ENCODE data around the gene SNAPC3. TPM values are rescaled to one million over a fixed set of nuclear protein-coding genes. Genes with fewer than 3 reads are reported as not detected.
"Not testable (repeated sequence)": the region's sequence is repeated elsewhere in the genome, so short reads cannot be mapped to it uniquely, and the experiment has no call there.

The SNAPC3 gene
- total and polyA plus RNA-seq, 2 experiments from 2014 or later = 31.2 to 44.3 TPM

DNA sequence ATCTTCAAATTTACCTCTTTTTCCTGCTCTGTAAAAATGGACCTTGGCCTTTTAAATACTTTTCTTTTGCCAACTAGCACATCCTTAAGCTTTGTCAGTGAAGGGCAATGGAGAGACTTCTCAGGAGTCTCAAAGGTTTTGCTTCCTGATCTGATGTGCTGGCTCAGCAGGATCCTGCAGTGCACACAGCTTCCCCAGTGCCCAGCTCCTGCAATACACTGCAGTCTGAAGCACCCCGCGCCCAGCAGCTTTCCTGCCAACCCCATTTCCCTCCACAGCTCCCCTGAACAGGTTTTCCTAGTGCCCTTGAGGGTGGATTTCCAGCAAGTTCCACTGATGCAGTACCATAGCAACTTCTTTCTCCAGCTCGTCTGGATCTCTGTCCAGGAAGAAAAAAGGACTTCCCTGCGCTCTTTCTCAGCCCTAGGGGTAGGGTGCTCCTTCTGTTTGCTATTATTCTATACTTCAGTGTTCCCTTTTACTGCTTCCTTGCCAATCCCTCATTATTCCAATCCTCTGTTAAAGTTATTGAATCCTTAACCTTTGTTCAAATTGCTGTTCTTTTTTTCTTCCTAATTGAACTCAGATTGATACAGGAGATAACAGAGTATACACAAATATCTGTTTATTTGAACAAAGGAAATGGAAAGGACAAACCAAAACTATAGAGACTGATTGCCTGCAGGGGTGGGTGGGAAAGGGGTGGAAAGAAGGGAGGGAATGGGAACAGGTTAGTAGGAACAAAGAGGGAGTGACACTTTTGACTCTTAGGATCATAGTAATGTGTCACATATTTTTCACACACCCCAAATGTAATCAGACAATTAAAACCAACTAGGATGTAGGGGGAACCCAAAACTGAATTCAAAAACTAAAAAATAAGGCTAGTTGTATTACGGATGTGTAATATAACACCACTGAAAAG, 8.5 kb downstream of the SNAPC3 start:
- Histone ChIP-seq H3K4me2 (ENCODE audit: unreplicated experiment) (no peak overlapping the region), H2AFZ (no peak overlapping the region), H3K4me1 (ENCODE audit: insufficient read depth) (no peaks in the 10 kb centered on the region), H3F3A (ENCODE audit: insufficient read depth) (peaks cover 4% of the 10 kb centered on the region; the same call in 1 of the 2 replicates), H3K4me3 (no peak overlapping the region), H3K27ac (no peak overlapping the region), H3K27me3 (replicated peaks; ENCODE audit: insufficient read depth) (no peaks in the 10 kb centered on the region), H4K20me1 (ENCODE audit: insufficient read depth) (no peaks in the 10 kb centered on the region; the same call in 1 of the 2 replicates), H3K9me3 (ENCODE audit: low read depth) (no peaks in the 10 kb centered on the region), H3K9ac (no peak overlapping the region), H3K79me2 (ENCODE audit: insufficient read depth) (peaks cover 100% of the 10 kb centered on the region), H3K9me2 (ENCODE audit: insufficient read depth) (no peaks in the 10 kb centered on the region), H3K36me3 (ENCODE audit: low read depth) (peaks cover 26% of the 10 kb centered on the region)
- 48 to 51% methylated on average over 5 of the region's 5 CpGs for WGBS, 2 experiments (ENCODE audit: low coverage in 1 of 2, low lambda C conversion rate in 2 of 2, missing lambda C conversion rate in 2 of 2)
- TF ChIP-seq EZH2phosphoT487 (IDR thresholded peaks at IDR 0.05; ENCODE audit: insufficient read depth, low read depth) (no peak), EZH2 (IDR thresholded peaks at IDR 0.05; ENCODE audit: insufficient read depth, poor library complexity, severe bottlenecking) (no peak)
- DNase-seq = no peak
- in situ Hi-C loops (cut with MboI) = no loop called here

DNA sequence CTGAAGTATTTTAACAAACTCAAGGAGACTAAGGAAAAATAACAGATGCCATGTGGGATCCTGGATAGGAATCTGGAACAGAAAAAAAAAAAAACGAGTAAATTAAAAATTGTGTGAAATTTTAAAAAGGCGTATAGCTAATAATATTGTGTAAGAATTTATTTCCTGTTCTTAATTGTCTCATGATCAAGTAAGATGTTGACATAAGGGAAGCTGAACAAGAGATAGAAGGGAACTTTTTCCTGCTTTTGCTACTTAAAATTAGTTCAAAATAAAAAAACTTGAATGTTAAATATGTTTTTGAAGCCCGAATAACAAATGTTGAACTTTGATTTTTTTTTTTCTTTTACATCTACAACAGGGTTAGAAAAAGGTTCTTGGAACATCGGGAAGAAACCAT, 10.5 kb downstream of the SNAPC3 start:
- Histone ChIP-seq H3K27me3 (replicated peaks; ENCODE audit: insufficient read depth) (no peaks in the 10 kb centered on the region), H3K4me2 (ENCODE audit: unreplicated experiment) (no peak overlapping the region), H3F3A (ENCODE audit: insufficient read depth) (peaks cover 13% of the 10 kb centered on the region; the same call in 1 of the 2 replicates), H3K9ac (no peak overlapping the region), H3K4me1 (ENCODE audit: insufficient read depth) (0 out of 2 replicates have a peak, but pooled peaks cover 6% of the 10 kb centered on the region), H3K9me2 (ENCODE audit: insufficient read depth) (no peaks in the 10 kb centered on the region), H3K79me2 (ENCODE audit: insufficient read depth) (peaks cover 100% of the 10 kb centered on the region), H4K20me1 (ENCODE audit: insufficient read depth) (no peaks in the 10 kb centered on the region), H3K27ac (no peak overlapping the region), H3K4me3 (no peak overlapping the region), H2AFZ (no peak overlapping the region), H3K36me3 (ENCODE audit: low read depth) (peaks cover 18% of the 10 kb centered on the region), H3K9me3 (ENCODE audit: low read depth) (no peaks in the 10 kb centered on the region)
- in situ Hi-C loops (cut with MboI) = no loop called here
- 65 to 68% methylated on average over 4 of the region's 4 CpGs for WGBS, 2 experiments (ENCODE audit: low coverage in 1 of 2, low lambda C conversion rate in 2 of 2, missing lambda C conversion rate in 2 of 2)
- DNase-seq = no peak
- no peak for TF ChIP-seq EZH2phosphoT487 (IDR thresholded peaks at IDR 0.05; ENCODE audit: insufficient read depth, low read depth)
- TF ChIP-seq EZH2 (IDR thresholded peaks at IDR 0.05; ENCODE audit: insufficient read depth, poor library complexity, severe bottlenecking) = no peak

DNA sequence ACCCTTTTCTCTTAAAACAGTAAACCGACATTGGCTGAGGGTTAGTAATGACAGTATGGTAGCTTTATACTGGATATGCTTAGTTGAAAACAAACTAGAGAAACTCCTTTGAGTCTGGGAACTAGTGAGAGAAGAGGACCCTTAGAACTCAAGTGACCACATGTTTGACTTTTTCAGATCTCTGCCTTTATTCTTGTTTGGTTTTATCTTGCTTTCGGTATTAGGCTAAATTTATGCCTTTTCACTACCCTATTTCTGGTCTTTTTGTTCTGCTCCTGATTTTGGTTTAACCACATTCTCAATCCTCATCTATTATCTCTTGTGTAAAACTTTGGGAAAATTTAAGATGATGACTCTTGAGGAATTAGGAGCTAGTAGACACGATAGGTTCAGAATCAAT, 11.0 kb downstream of the SNAPC3 start:
- Histone ChIP-seq H3K9ac (no peak overlapping the region), H3K79me2 (ENCODE audit: insufficient read depth) (peaks cover 100% of the 10 kb centered on the region), H3K4me3 (no peak overlapping the region), H3K27ac (no peak overlapping the region), H3K9me3 (ENCODE audit: low read depth) (no peaks in the 10 kb centered on the region), H3K9me2 (ENCODE audit: insufficient read depth) (no peaks in the 10 kb centered on the region), H2AFZ (no peak overlapping the region), H3K27me3 (replicated peaks; ENCODE audit: insufficient read depth) (no peaks in the 10 kb centered on the region), H3K4me1 (ENCODE audit: insufficient read depth) (0 out of 2 replicates have a peak, but pooled peaks cover 6% of the 10 kb centered on the region), H3K36me3 (ENCODE audit: low read depth) (peaks cover 18% of the 10 kb centered on the region), H4K20me1 (ENCODE audit: insufficient read depth) (no peaks in the 10 kb centered on the region), H3F3A (ENCODE audit: insufficient read depth) (peaks cover 15% of the 10 kb centered on the region; the same call in 1 of the 2 replicates), H3K4me2 (ENCODE audit: unreplicated experiment) (no peak overlapping the region)
- in situ Hi-C loops (cut with MboI) = no loop called here
- WGBS, 2 experiments (ENCODE audit: low coverage in 1 of 2, low lambda C conversion rate in 2 of 2, missing lambda C conversion rate in 2 of 2) = 86 to 90% methylated on average over 3 of the region's 3 CpGs
- DNase-seq = no peak
- TF ChIP-seq EZH2phosphoT487 (IDR thresholded peaks at IDR 0.05; ENCODE audit: insufficient read depth, low read depth) = no peak
- no peak for TF ChIP-seq EZH2 (IDR thresholded peaks at IDR 0.05; ENCODE audit: insufficient read depth, poor library complexity, severe bottlenecking)

DNA sequence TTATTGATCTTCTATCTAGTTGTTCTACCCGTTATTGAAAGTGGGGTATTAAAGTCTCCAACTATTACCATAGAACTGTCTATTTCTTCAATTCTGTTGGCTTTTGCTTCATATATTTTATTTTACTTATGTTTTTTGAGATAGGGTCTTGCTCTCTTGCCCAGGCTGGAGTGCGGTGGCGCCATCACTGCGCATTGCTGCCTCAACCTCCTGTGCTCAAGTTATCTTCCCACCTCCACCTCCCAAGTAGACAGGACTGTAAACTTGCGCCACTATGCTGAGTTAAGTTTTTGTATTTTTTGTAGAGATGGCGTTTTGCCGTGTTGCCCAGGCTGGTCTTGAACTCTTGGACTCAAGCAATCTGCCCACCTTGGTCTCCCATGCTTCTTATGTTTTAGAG, 16.2 kb downstream of the SNAPC3 start:
- no peak overlapping the region for H2AFZ ChIP-seq
- H3K4me1 ChIP-seq (ENCODE audit: insufficient read depth) = 0 out of 2 replicates have a peak, but pooled peaks cover 6% of the 10 kb centered on the region
- DNase-seq = no peak
- H3F3A ChIP-seq (ENCODE audit: insufficient read depth) = peaks cover 10% of the 10 kb centered on the region; the same call in 1 of the 2 replicates
- no peaks in the 10 kb centered on the region for H4K20me1 ChIP-seq (ENCODE audit: insufficient read depth)
- WGBS, 2 experiments (ENCODE audit: low coverage in 1 of 2, low lambda C conversion rate in 2 of 2, missing lambda C conversion rate in 2 of 2) = 96 to 99% methylated on average over 7 of the region's 7 CpGs
- H3K27ac ChIP-seq = no peak overlapping the region
- H3K9me3 ChIP-seq (ENCODE audit: low read depth) = no peaks in the 10 kb centered on the region
- in situ Hi-C loops (cut with MboI) = no loop called here
- TF ChIP-seq EZH2phosphoT487 (IDR thresholded peaks at IDR 0.05; ENCODE audit: insufficient read depth, low read depth) (no peak), EZH2 (IDR thresholded peaks at IDR 0.05; ENCODE audit: insufficient read depth, poor library complexity, severe bottlenecking) (no peak)
- H3K9ac ChIP-seq = no peak overlapping the region
- no peaks in the 10 kb centered on the region for H3K9me2 ChIP-seq (ENCODE audit: insufficient read depth)
- H3K36me3 ChIP-seq (ENCODE audit: low read depth) = peaks cover 27% of the 10 kb centered on the region
- H3K4me2 ChIP-seq (ENCODE audit: unreplicated experiment) = no peak overlapping the region
- no peak overlapping the region for H3K4me3 ChIP-seq
- H3K79me2 ChIP-seq (ENCODE audit: insufficient read depth) = peaks cover 85% of the 10 kb centered on the region
- no peaks in the 10 kb centered on the region for H3K27me3 ChIP-seq (replicated peaks; ENCODE audit: insufficient read depth)

DNA sequence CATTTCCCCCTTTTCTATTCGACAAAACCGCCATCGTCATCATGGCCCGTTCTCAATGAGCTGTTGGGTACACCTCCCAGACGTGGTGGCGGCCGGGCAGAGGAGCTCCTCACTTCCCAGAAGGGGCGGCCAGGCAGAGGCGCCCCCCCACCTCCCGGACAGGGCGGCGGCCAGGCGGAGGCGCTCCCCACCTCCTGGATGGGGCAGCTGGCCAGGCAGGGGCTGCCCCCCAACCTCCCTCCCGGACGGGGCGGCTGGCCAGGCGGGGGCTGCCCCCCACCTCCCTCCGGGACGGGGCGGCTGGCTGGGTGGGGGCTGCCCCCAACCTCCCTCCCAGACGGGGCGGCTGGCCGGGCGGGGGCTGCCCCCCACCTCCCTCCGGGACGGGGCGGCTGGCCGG, 19.2 kb downstream of the SNAPC3 start:
- H3K9me2 ChIP-seq (ENCODE audit: insufficient read depth); H3K9me3 ChIP-seq (ENCODE audit: low read depth); H3K27me3 ChIP-seq (replicated peaks; ENCODE audit: insufficient read depth); H3K4me2 ChIP-seq (ENCODE audit: unreplicated experiment); DNase-seq; H3K4me3 ChIP-seq; in situ Hi-C loops (cut with MboI); H3K9ac ChIP-seq; H3K4me1 ChIP-seq (ENCODE audit: insufficient read depth); H4K20me1 ChIP-seq (ENCODE audit: insufficient read depth); H3K27ac ChIP-seq; H2AFZ ChIP-seq: not testable (repeated sequence)
- Histone ChIP-seq H3K36me3 (ENCODE audit: low read depth) (peaks cover 36% of the 10 kb centered on the region), H3F3A (ENCODE audit: insufficient read depth) (peaks cover 10% of the 10 kb centered on the region; the same call in 1 of the 2 replicates), H3K79me2 (ENCODE audit: insufficient read depth) (peaks cover 83% of the 10 kb centered on the region)
- WGBS, 2 experiments (ENCODE audit: low coverage in 1 of 2, low lambda C conversion rate in 2 of 2, missing lambda C conversion rate in 2 of 2) = 95 to 100% methylated on average over 7 to 22 of the region's 29 CpGs

DNA sequence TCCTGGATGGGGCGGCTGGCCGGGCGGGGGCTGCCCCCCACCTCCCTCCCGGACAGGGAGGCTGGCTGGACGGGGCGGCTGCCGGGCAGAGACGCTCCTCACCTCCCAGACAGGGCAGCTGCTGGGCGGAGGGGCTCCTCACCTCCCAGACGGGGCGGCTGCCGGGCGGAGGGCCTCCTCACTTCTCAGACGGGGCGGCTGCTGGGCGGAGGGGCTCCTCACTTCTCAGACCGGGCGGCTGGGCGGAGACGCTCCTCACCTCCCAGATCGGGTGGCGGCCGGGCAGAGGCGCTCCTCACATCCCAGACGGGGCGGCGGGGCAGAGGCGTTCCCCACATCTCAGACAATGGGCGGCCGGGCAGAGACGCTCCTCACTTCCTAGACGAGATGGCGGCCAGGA, 19.6 kb downstream of the SNAPC3 start:
- H3K4me3 ChIP-seq; H3K27ac ChIP-seq; in situ Hi-C loops (cut with MboI); H3K9me2 ChIP-seq (ENCODE audit: insufficient read depth); H3K9me3 ChIP-seq (ENCODE audit: low read depth); H3K4me1 ChIP-seq (ENCODE audit: insufficient read depth); DNase-seq; H4K20me1 ChIP-seq (ENCODE audit: insufficient read depth); H2AFZ ChIP-seq; H3K4me2 ChIP-seq (ENCODE audit: unreplicated experiment); H3K9ac ChIP-seq; H3K27me3 ChIP-seq (replicated peaks; ENCODE audit: insufficient read depth): not testable (repeated sequence)
- H3K79me2 ChIP-seq (ENCODE audit: insufficient read depth) = peaks cover 81% of the 10 kb centered on the region
- peaks cover 10% of the 10 kb centered on the region; the same call in 1 of the 2 replicates for H3F3A ChIP-seq (ENCODE audit: insufficient read depth)
- 94 to 95% methylated on average over 6 to 33 of the region's 33 CpGs for WGBS, 2 experiments (ENCODE audit: low coverage in 1 of 2, low lambda C conversion rate in 2 of 2, missing lambda C conversion rate in 2 of 2)
- H3K36me3 ChIP-seq (ENCODE audit: low read depth) = peaks cover 40% of the 10 kb centered on the region

All from GM23248 (cell line).